GM10847 (cell line): ENCODE measurements around the gene IFITM10.

Source experiments
- POLR2A ChIP-seq: IDR thresholded peaks from 2 replicates; pipeline ENCODE4 v1.6.1; 2011; ENCODE audit not compliant: insufficient read length; ENCODE audit errors: extremely low read depth

The IFITM10 gene

GRCh38 chr11:1730059-1730629, 20.3 kb downstream of the IFITM10 start:
- no peak for TF ChIP-seq POLR2A

GRCh38 chr11:1729692-1730011, 20.7 kb downstream of the IFITM10 start:
- TF ChIP-seq POLR2A = no peak

- no peak for TF ChIP-seq POLR2A
These were observed 21.3 kb downstream of the IFITM10 start for GRCh38 chr11:1728931-1729691.

GRCh38 chr11:1728301-1728700, 22.1 kb downstream of the IFITM10 start:
- TF ChIP-seq POLR2A = no peak

GRCh38 chr11:1727861-1728260, 22.5 kb downstream of the IFITM10 start:
- TF ChIP-seq POLR2A = no peak

GRCh38 chr11:1727096-1727690, 23.2 kb downstream of the IFITM10 start:
- no peak for TF ChIP-seq POLR2A

GRCh38 chr11:1719781-1720180, 30.6 kb downstream of the IFITM10 start:
- TF ChIP-seq POLR2A = no peak

- no peak for TF ChIP-seq POLR2A
These were observed 32.1 kb downstream of the IFITM10 start for GRCh38 chr11:1718326-1718725.

- no peak for TF ChIP-seq POLR2A
These were observed 32.6 kb downstream of the IFITM10 start for GRCh38 chr11:1717745-1718144.

GRCh38 chr11:1714908-1715885, 35.2 kb downstream of the IFITM10 start:
- no peak for TF ChIP-seq POLR2A

GRCh38 chr11:1708716-1709115, 41.7 kb downstream of the IFITM10 start:
- no peak for TF ChIP-seq POLR2A

- TF ChIP-seq POLR2A = no peak
These were observed 42.6 kb downstream of the IFITM10 start for GRCh38 chr11:1707751-1708150.

GRCh38 chr11:1706634-1707400, 43.6 kb downstream of the IFITM10 start:
- TF ChIP-seq POLR2A = no peak

- no peak for TF ChIP-seq POLR2A
These were observed 45.0 kb downstream of the IFITM10 start for GRCh38 chr11:1705126-1706052.

- TF ChIP-seq POLR2A = no peak
These were observed 47.2 kb downstream of the IFITM10 start for GRCh38 chr11:1703146-1703545.
